ENCODE measurements around the gene NF2.

- no peak for TF ChIP-seq CTCF (IDR thresholded peaks at IDR 0.05; ENCODE audit: low read depth, low read length, poor library complexity, severe bottlenecking)
- TF ChIP-seq EZH2phosphoT487 (IDR thresholded peaks at IDR 0.05; ENCODE audit: borderline replicate concordance, low read length) = no peak
Measured at GRCh38 chr22:29569011-29569678, 34.3 kb upstream of the NF2 start.
